Lower lobe of right lung (tissue), 2 donors: ENCODE measurements around the gene TADA2B. TPM values are rescaled to one million over a fixed set of nuclear protein-coding genes. Genes with fewer than 3 reads are reported as not detected.
A peak's percentile ranks its signal among the peaks of the same experiment; 100 is the strongest.

Experiments used
- ATAC-seq, 2 donors: fragments of 200-7000 bp; cut with Tn5 transposase; one replicate each; pipeline ENCODE4 v1.9.1; 2020 to 2022; ENCODE audit warnings: mild to moderate bottlenecking in 2 of 2, moderate library complexity in 2 of 2
- DNase-seq: peaks from one replicate; pipeline ENCODE4 v3.0.0-alpha.2; 2020
- H3K27ac ChIP-seq: fragments of 200-600 bp; one replicate; pipeline ENCODE4 v1.8.0; 2022
- H3K27me3 ChIP-seq: fragments of 200-600 bp; one replicate; pipeline ENCODE4 v1.8.0; 2022; ENCODE audit warnings: low read depth
- H3K36me3 ChIP-seq: fragments of 200-600 bp; one replicate; pipeline ENCODE4 v1.8.0; 2022; ENCODE audit warnings: mild to moderate bottlenecking
- H3K4me1 ChIP-seq: fragments of 200-600 bp; one replicate; pipeline ENCODE4 v1.8.0; 2022
- H3K4me3 ChIP-seq: fragments of 200-600 bp; one replicate; pipeline ENCODE4 v1.8.0; 2022; ENCODE audit warnings: mild to moderate bottlenecking
- H3K9me3 ChIP-seq: fragments of 200-600 bp; one replicate; pipeline ENCODE4 v1.8.0; 2022
- CTCF ChIP-seq: fragments of 200-600 bp; IDR thresholded peaks from one replicate; pipeline ENCODE4 v1.8.0; 2022; ENCODE audit warnings: antibody characterized with exemption, mild to moderate bottlenecking
- intact Hi-C: fragments of 100-400 bp; cut with DNase I; formaldehyde crosslinking; loops from one replicate; pipeline ENCODE4 v1.11.0; 2022
- total RNA-seq: library from RNA; stranded (reverse); fragmentation: NEBNext Ultra II Directional; extraction: Animal tissue kit (Norgen Biotek cat#: 25700); gene quantifications from one replicate; pipeline ENCODE4 v1.2.1, GENCODE V29; 2021
- donor health status: DM: no; HTN: yes; CAD: no; lungs with severe emphysema.

The TADA2B gene
- total RNA-seq, 1 donor from 2014 or later, result 20.2 TPM

- ATAC-seq (peak; percentile 95 to 97), DNase-seq (peak; percentile 93)
- no peaks in the 10 kb centered on the region for H3K27me3 ChIP-seq
- H3K36me3 ChIP-seq, result no peaks in the 10 kb centered on the region
- TF ChIP-seq CTCF, result no peak
- H3K27ac ChIP-seq, result peak overlapping the region; percentile 84
- peaks cover 26% of the 10 kb centered on the region for H3K4me1 ChIP-seq
- H3K4me3 ChIP-seq, result peak overlapping the region; percentile 70
- intact Hi-C loops, result no loop called here
- no peaks in the 10 kb centered on the region for H3K9me3 ChIP-seq
These were observed 59.9 kb downstream of the TADA2B start for GRCh38 chr4:7103031-7103606.

GRCh38 chr4:7103607-7104365 lies 60.6 kb downstream of the TADA2B start:
- TF ChIP-seq CTCF, result no peak
- H3K9me3 ChIP-seq, result no peaks in the 10 kb centered on the region
- ATAC-seq (peak; percentile 37 to 50), DNase-seq (peak; percentile 78)
- no peaks in the 10 kb centered on the region for H3K27me3 ChIP-seq
- intact Hi-C loops, result no loop called here
- H3K27ac ChIP-seq, result peak overlapping the region; percentile 84
- peak overlapping the region; percentile 70 for H3K4me3 ChIP-seq
- no peaks in the 10 kb centered on the region for H3K36me3 ChIP-seq
- peaks cover 26% of the 10 kb centered on the region for H3K4me1 ChIP-seq

GRCh38 chr4:7104366-7105031 lies 61.3 kb downstream of the TADA2B start:
- Histone ChIP-seq H3K36me3 (no peaks in the 10 kb centered on the region), H3K9me3 (no peaks in the 10 kb centered on the region), H3K27ac (no peak overlapping the region), H3K27me3 (no peaks in the 10 kb centered on the region), H3K4me1 (peaks cover 26% of the 10 kb centered on the region), H3K4me3 (no peak overlapping the region)
- no peak for ATAC-seq
- intact Hi-C loops, result no loop called here
- DNase-seq, result no peak
- no peak for TF ChIP-seq CTCF

GRCh38 chr4:7105276-7105675 lies 62.1 kb downstream of the TADA2B start:
- Histone ChIP-seq H3K9me3 (no peaks in the 10 kb centered on the region), H3K4me1 (peaks cover 26% of the 10 kb centered on the region), H3K36me3 (no peaks in the 10 kb centered on the region), H3K4me3 (no peak overlapping the region), H3K27me3 (no peaks in the 10 kb centered on the region), H3K27ac (no peak overlapping the region)
- ATAC-seq (no peak), DNase-seq (no peak)
- intact Hi-C loops, result no loop called here
- TF ChIP-seq CTCF, result no peak

GRCh38 chr4:7107166-7107905 lies 64.2 kb downstream of the TADA2B start:
- ATAC-seq (no peak), DNase-seq (peak; percentile 14)
- Histone ChIP-seq H3K4me3 (no peak overlapping the region), H3K36me3 (no peaks in the 10 kb centered on the region), H3K27ac (no peak overlapping the region), H3K4me1 (peaks cover 15% of the 10 kb centered on the region), H3K9me3 (no peaks in the 10 kb centered on the region), H3K27me3 (no peaks in the 10 kb centered on the region)
- intact Hi-C loops, result no loop called here
- no peak for TF ChIP-seq CTCF
